C1 segment of cervical spinal cord (tissue), 14 donors: Measurements from ENCODE around the gene FERMT1.
"Not testable (repeated sequence)": the region's sequence is repeated elsewhere in the genome, so short reads cannot be mapped to it uniquely, and the experiment has no call there.

ENCODE experiments used
- DNase-seq, 14 donors: peaks; one replicate each; lab custom pipeline; 2025; lab: John Stamatoyannopoulos, UW

FERMT1 gene

DNA sequence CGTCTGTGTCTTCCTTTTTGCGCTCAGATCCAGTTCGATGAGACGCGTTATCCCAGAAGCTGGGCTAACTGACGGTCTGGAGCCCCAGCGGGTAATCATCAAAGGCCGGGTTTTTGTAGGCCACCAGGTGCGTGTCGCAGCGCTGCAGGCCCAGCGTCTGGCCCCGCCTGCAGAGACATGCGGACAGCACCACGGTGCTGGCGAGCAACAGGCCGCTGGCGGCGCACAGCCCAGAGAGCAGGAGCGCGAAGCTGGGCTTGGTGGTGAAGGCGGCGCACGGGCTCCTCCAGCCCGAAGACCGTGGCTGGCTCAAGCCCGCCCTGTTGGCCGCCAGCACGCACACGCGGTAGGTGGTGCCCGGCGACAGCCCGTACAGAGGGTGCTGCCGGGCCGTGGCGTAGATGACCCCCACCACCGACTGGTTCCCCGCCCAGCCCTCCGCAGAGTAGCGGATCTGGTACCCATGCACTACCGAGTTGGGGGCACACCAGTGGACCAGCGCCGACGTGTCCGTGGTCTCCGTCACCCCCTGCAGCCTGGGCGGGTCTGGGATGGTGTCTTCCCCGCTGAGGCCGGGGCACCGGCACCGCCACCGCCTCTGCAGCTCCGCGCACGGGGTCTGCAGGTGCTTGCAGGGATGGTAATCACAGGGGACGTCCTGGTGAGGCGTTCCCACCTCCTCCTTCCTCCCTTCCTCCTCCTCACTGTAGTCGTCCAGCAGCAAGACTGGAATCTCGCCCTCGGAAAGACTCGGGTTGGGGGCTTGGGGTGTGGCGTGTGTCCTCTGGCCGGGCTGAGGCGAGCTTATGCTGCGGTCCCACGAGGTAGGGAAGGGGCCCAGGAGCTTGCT, 81.6 kb downstream of the FERMT1 start:
- no peak for DNase-seq

DNA sequence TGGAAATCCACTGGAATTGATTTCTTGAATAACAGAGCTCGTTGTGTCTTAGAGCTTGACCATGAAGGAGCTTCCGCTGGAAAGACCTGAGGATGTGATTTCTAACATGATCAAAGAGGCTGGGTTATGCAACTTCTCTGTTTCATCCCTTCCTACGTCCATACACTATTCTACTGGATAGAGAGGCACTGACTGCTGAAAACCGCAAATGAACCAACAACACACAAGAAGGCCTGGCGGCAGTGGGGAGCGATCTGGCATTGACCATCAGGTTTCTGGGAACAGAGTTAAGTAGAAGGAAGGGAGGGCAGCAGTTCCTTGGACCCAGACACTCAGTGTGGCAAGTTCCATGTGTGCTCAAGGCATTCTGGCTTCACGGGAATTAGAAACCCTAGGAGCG, 82.3 kb downstream of the FERMT1 start:
- DNase-seq, result no peak

DNA sequence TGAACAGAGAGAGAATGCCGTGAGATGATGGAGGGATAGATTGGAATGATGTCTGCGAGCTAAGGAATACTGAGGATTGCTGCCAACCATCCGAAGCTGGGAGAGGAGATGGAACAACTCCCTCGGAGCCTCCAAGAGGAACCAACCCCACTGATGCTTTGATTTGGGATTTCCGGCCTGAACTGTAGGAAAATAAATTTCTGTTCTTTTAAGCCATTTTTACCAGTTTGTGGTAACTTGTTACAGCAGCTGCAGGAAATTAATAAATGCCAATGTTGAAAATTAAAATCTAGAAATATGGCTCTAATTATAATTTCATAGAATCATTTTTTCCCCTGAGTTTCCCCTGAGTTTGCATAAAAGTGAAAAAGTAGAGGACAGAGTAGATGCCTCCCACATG, 83.1 kb downstream of the FERMT1 start:
- no peak for DNase-seq

DNA sequence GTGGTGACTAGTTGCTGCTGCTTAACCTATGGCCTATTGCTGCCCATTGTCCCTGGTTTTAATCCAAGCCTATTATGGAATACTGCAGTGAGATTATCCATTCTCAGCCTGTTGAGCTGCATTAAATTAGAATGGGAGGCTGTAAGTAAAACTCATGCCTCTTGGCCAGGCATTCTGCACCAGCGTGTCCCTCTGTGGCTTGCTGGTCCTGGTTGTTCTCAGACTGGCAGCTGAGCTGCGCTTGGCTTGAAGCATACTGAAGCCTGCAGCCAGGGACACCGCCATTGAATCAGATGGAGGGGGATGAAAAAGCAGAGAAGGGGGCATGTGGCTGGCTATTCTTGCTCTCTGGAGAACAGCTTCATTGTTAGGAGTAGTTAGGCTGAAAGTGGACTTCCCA, 84.6 kb downstream of the FERMT1 start:
- peak in 7 of 14 donors; percentile 8 to 43 (median 24) for DNase-seq

DNA sequence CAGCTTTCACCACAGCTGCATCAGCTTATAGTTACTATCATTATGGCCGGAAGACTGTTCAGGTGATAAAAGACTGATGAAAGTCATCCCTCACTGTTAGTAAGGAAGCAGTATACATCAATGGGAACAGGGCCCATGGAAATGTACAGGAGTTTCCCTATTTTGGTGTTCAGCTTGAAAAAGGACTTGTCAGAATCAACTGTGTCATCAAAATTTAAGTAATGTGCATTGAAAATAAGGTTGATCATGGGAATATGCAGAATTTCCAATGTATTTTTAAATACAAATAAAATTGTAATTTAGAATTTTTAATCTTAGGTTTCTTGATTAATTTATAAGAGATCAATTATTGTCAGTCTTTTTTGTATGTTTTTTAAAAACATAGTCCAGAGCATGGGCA, 85.7 kb downstream of the FERMT1 start:
- DNase-seq, result no peak

DNA sequence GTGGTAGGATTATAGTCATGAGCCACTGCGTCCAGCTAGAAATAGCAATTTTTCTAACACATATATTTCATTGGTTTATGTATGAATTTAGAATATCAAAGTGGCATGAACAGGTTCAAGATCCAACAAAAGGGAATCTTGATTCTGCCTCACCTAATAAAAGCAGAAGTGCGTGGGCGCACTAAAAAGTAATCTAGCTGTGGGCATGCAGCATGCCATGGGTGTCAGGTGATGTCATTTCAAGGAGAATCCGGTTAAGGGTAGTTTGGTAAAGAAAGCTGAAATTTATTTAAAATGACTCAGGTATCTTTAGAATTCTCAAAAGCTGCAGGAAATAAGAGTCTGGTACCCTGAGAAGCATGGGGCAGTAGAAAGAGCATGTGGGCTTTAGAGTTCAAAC, 86.6 kb downstream of the FERMT1 start:
- DNase-seq, result no peak

DNA sequence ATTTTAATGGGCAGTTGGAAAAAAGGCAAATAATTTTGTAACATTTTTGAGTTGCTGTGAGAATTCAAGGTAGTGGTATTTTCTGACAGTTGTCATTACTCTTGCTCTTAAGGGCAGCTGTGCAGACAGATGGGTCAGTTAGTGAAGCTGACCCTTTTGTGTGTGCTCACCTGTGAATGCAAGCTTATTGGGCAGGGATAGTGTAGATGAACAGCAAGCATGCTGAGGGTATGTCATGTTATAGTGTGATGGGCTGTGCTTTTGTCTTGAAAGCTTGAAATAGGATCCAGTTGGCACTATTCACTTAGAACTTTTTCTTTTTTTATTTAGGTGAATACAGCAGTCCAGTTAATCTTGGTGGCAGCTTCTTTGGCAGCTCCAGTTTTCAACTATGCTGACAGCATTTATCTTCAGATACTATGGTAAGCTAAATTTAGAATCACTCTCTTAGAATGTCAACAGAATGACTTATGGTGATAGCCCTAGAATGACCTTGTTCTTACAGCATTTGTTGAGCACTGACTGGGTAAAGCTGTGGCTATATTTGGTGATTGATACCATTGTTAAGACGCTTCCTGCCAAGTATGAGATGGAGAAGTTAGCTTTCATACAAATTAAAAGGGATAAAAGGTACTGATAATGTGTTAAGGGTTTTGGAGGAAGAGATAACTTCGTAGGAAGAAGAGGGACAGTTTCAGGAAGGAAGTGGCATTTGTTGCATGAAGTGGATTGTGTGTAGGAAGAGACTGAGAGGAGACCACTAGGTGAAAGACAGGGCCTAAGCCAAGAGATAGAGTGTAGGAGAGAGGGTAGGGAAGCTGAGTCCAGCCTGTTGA, 88.5 kb downstream of the FERMT1 start:
- no peak for DNase-seq

DNA sequence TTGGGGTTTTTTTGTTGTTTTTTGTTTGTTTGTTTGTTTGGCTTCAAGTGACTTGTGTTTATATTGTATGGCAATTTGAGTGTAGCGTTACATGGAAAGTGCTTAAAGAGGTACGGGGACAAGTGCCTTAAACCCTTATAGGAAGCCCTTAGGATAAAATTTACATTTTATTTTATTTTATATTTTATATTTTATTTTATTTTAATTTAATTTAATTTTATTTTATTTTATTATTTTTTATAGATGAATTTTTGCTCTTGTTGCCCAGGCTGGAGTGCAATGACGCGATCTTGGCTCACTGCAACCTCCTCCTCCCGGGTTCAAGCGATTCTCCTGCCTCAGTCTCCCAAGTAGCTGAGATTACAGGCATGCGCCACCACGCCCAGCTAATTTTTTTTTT, 89.9 kb downstream of the FERMT1 start:
- not testable (repeated sequence) for DNase-seq

DNA sequence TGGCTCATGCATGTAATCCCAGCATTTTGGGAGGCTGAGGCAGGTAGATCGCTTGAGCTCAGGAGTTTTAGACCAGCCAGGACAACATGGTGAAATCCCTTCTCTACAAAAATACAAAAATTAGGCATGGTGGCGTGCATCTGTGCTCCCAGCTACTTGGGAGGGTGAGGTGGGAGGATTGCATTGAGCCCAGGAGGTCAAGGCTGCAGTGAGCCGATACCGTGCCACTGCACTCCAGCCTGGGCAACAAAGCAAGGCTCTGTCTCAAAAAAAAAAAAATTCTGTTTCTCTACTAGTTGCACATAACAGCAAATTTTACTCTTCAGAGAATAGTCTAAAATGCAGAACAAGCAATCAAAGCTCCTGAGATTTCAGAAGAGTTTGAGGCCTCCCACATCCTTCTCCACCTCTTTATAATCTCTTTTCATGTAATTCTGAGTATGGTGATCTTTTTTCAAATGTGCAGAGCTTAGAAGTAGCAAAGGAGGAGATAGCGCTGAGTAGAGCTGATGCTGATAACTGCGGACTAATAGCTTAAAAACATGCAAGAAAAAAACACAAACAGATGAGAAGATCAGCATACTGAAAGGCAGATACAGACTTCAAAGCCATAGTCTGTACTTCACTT, 92.3 kb downstream of the FERMT1 start:
- no peak for DNase-seq

DNA sequence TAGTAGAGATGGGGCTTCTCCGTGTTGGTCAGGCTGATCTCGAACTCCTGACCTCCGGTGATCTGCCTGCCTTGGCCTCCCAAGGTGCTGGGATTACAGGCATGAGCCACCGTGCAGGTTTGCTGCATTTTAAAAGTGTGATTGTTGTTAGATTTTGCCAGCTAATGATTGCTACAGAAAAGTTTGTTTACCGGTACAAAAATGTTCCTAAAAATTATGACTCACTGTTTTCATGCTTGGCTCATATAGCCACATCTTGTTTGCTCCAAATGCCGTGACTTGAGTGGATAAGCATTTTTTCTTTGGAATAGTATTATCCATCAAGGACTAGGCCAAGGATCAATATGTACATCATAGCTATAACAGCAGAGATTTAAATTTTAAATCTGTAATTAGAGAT, 93.3 kb downstream of the FERMT1 start:
- DNase-seq, result no peak

DNA sequence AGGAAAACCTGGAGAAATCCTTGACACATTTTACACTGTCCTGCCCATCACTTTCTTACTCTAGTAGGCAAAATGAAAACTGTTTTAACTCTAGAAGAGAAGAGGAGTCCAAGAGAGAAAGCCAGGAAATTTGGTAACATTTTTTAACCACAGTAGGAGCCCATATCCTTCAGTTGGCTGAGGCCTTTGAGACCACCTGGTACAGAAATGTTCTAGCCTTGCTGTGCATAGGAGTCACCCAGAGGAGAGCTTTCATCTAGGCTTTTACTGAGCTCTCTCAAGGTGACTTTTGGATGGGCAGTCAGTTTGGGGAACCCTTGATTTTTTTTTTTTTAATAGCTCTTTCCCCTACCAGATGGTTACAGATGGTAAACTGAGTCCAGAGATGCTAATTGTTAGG, 94.0 kb downstream of the FERMT1 start:
- no peak for DNase-seq

DNA sequence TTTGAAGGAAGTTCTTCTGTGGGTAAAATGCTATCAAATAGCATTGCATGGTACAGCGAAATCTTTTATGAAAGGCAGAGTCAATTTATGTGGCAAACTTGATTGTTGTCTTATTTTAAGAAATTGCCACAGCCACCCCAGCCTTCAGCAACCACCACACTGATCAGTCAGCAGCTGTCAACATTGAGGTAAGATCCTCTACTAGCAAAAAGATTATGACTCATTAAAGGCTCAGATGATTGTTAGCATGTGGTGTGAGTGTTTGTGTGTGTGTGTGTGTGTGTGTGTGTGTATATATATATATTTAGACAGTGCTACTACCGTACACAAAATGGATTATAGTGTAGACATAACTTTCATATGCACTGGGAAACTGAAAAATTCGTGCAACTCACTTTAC, 96.8 kb downstream of the FERMT1 start:
- no peak for DNase-seq
